ENCODE results near the gene RNF220. TPM values are rescaled to one million over a fixed set of nuclear protein-coding genes. Genes with fewer than 3 reads are reported as not detected.

Gene RNF220
- total RNA-seq, 4 donors from 2014 or later: 112 to 134 (median 132) TPM

DNA sequence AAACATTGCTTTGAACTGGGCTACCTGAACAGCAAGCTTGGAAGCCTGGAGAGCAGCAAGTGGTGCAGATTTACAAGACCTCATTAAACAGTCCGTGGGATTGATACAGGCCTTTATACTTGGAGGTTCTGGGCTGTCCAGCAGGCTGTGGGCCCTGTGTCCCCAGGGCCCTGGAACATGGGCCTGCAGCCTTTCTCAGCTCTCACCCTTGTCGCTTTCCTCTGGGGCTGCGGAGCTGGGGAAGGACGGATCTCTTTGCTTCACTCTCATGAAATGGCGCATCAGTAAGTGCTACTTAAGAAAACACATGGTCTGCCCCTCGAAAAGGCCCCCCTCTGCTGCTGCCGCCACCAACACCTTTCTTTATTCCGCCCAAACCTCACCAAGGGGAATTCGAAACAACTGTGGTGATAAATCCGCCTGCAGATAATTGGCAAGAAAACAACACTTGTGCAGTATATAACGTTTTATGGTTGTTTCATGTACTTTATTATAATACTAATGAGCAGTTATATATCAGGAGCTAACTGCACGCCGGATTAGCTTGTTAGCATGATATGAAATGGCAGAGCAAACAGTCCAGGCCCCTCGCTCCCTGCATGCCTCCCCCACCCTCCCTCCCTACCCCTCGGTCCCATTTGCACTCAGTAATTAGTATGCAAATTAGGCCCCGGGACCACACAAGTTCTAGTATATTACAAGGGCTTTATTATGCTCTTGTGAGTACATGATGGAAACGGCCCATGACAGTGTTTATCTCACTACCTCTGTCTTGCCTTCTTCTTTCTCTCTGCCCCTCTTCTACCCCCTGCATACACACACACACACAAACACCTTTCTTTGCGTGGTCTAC, 131.5 kb downstream of the RNF220 start:
- Histone ChIP-seq H3K4me3 (no peak overlapping the region), H3K9me3 (no peaks in the 10 kb centered on the region), H3K27me3 (peaks cover 8% of the 10 kb centered on the region), H3K36me3 (no peaks in the 10 kb centered on the region), H3K4me1 (no peaks in the 10 kb centered on the region), H3K27ac (no peak overlapping the region)
- TF ChIP-seq EP300 (IDR thresholded peaks at IDR 0.05) (no peak), POLR2A (IDR thresholded peaks at IDR 0.05) (no peak), POLR2AphosphoS5 (IDR thresholded peaks at IDR 0.05) (no peak)
- ATAC-seq: no peak
- 71 to 83% methylated on average over 11 to 13 of the region's 18 CpGs for WGBS, 2 donors (ENCODE audit: low coverage in 1 of 2)

DNA sequence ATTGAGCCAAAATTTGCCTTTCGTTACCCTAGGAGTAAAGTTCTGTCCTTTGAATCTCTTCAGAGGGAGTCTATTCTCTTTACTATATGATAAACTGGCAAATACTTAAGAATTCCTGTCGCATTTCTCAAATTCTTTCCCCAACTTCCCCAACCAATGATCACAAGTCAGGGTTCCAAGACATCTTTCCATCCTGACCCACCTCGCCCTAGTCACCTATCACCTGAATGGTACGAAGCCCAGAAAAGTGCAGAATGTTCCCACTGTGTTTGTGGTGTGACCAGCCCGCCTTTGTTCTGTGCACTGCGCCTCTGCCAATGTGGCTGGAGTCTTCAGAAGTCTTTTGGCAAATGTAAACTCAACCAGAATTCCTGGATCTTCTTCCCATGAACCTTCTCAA, 132.5 kb downstream of the RNF220 start:
- Histone ChIP-seq H3K27ac (no peak overlapping the region), H3K9me3 (no peaks in the 10 kb centered on the region), H3K4me3 (no peak overlapping the region), H3K4me1 (no peaks in the 10 kb centered on the region), H3K36me3 (no peaks in the 10 kb centered on the region), H3K27me3 (peaks cover 16% of the 10 kb centered on the region)
- TF ChIP-seq, protein P1, sequence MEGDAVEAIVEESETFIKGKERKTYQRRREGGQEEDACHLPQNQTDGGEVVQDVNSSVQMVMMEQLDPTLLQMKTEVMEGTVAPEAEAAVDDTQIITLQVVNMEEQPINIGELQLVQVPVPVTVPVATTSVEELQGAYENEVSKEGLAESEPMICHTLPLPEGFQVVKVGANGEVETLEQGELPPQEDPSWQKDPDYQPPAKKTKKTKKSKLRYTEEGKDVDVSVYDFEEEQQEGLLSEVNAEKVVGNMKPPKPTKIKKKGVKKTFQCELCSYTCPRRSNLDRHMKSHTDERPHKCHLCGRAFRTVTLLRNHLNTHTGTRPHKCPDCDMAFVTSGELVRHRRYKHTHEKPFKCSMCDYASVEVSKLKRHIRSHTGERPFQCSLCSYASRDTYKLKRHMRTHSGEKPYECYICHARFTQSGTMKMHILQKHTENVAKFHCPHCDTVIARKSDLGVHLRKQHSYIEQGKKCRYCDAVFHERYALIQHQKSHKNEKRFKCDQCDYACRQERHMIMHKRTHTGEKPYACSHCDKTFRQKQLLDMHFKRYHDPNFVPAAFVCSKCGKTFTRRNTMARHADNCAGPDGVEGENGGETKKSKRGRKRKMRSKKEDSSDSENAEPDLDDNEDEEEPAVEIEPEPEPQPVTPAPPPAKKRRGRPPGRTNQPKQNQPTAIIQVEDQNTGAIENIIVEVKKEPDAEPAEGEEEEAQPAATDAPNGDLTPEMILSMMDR (IDR thresholded peaks at IDR 0.05): no peak
- TF ChIP-seq EP300 (IDR thresholded peaks at IDR 0.05) (no peak), POLR2AphosphoS5 (IDR thresholded peaks at IDR 0.05) (no peak), POLR2A (IDR thresholded peaks at IDR 0.05) (no peak)
- WGBS, 2 donors (ENCODE audit: low coverage in 1 of 2): 89 to 98% methylated on average over 6 of the region's 6 CpGs
- no peak for ATAC-seq

DNA sequence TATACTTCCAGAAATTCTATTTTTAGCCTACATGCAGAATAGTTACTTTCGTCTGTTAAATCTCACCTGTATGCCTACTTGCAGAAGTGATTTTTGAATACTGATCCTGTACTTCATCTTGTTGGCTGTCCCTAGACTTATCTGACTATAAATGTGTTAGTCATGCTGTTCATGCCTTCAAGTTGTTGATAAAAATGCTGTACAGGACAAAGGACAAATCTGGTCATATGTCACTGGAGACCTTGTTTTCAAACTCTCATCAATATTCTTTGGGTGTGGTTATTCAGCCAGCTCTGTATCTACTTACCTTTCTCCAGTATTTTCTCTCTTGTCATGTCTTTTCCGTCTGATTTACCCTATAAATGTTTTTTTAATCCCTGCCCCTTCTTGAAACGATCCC, 132.9 kb downstream of the RNF220 start:
- Histone ChIP-seq H3K9me3 (no peaks in the 10 kb centered on the region), H3K27me3 (peaks cover 16% of the 10 kb centered on the region), H3K4me3 (no peak overlapping the region), H3K4me1 (no peaks in the 10 kb centered on the region), H3K36me3 (no peaks in the 10 kb centered on the region), H3K27ac (no peak overlapping the region)
- TF ChIP-seq, protein P1 (IDR thresholded peaks at IDR 0.05): no peak
- TF ChIP-seq POLR2AphosphoS5 (IDR thresholded peaks at IDR 0.05) (no peak), EP300 (IDR thresholded peaks at IDR 0.05) (no peak), POLR2A (IDR thresholded peaks at IDR 0.05) (no peak)
- no peak for ATAC-seq
- WGBS, 2 donors (ENCODE audit: low coverage in 1 of 2): 78 to 88% methylated on average over 3 of the region's 3 CpGs

DNA sequence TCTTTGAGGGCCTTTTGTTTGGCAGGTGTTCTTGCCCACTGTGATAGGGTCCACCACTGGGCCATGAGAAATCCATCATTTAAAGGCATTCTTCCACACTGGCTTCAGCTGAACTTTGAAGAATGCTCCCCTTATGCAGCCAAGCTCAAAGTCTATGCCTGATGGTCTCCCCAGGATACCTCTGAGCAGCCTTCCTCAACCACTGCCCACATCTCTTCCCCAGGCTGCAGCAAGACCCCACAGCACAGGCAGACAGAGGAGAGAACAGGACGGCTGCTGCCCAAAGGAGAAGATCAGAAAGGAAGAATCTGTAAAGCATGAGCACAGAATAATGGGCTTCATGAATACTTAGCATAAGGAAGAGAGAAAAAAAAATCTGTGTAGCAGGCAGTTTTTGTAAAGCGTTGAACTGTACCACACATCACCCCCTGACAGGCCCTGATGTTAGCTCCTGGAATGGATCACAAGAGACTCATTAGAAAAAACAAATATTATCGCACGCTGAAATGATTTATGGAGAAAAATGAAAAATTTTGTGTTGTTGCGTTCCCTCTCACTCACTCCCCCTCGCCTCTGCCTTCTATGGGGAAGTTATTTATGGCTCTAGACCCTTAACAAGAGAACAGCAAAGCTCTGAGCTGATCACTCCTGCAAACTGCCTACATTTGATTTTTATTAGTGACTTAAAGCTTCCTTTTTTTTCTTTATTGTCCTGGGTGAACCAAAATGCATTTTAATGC, 135.1 kb downstream of the RNF220 start:
- H3K9me3 ChIP-seq: no peaks in the 10 kb centered on the region
- H3K4me3 ChIP-seq: no peak overlapping the region
- H3K27ac ChIP-seq: no peak overlapping the region
- H3K4me1 ChIP-seq: no peaks in the 10 kb centered on the region
- no peak for ATAC-seq
- 41 to 58% methylated on average over 5 to 6 of the region's 6 CpGs for WGBS, 2 donors (ENCODE audit: low coverage in 1 of 2)
- TF ChIP-seq POLR2A (IDR thresholded peaks at IDR 0.05): no peak
- no peak for TF ChIP-seq EP300 (IDR thresholded peaks at IDR 0.05)
- TF ChIP-seq, protein P1 (IDR thresholded peaks at IDR 0.05): no peak
- no peak for TF ChIP-seq POLR2AphosphoS5 (IDR thresholded peaks at IDR 0.05)
- peaks cover 28% of the 10 kb centered on the region for H3K27me3 ChIP-seq
- no peaks in the 10 kb centered on the region for H3K36me3 ChIP-seq

DNA sequence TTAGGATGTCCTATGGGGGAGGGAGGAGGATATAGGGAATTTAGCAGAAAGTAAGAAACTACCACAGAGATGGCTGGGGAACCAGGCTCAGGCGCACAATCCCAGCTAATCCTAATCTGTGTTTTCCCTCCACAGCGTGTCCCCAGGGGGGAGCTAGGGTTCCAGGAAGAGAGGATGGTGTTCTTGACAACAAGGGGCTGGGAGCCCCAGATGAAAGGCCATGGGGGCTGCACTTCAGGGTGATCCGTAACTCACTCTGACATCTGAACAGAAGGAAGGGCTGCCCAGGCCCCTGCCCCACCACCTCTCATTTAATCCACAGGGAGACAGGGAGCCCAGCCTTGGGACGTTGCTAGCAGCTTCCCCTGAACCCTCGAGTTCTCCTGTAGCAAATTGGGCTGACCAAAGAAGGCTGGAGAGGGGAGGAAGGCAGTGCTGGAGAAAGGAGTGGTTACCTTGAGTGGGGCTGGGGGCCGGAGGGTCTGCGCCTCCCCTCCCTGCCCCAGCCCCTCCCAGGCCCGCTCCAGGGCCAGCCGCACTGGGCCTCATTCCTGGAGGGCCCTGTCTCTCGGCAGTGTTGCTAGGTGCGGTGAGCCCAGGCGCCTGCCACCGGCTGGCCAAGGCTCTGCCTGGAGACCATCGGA, 137.5 kb downstream of the RNF220 start:
- no peaks in the 10 kb centered on the region for H3K36me3 ChIP-seq
- ATAC-seq: no peak
- H3K4me1 ChIP-seq: no peaks in the 10 kb centered on the region
- H3K9me3 ChIP-seq: no peaks in the 10 kb centered on the region
- peaks cover 43% of the 10 kb centered on the region for H3K27me3 ChIP-seq
- H3K27ac ChIP-seq: no peak overlapping the region
- 25 to 93% methylated on average over 3 to 4 of the region's 14 CpGs for WGBS, 2 donors (ENCODE audit: low coverage in 1 of 2)
- TF ChIP-seq POLR2AphosphoS5 (IDR thresholded peaks at IDR 0.05) (no peak), EP300 (IDR thresholded peaks at IDR 0.05) (no peak), POLR2A (IDR thresholded peaks at IDR 0.05) (no peak)
- TF ChIP-seq, protein P1 (IDR thresholded peaks at IDR 0.05): no peak
- H3K4me3 ChIP-seq: no peak overlapping the region
